Astrocyte of the cerebellum (primary cell): ENCODE data around the gene PRKCE.

Source experiments
- DNase-seq: peaks from one replicate; pipeline ENCODE4 v3.0.0-alpha.2; 2011; ENCODE audit warnings: low read depth
- H3K4me3 ChIP-seq: 2 replicates; pipeline ENCODE4 v1.5.1; 2011; ENCODE audit warnings: mild to moderate bottlenecking, low read depth, low read length, moderate library complexity
- CTCF ChIP-seq: IDR thresholded peaks from 2 replicates; pipeline ENCODE4 v1.5.1; 2012; ENCODE audit warnings: low read length, low read depth, moderate library complexity, mild to moderate bottlenecking; ENCODE audit errors: missing control alignments
- in situ Hi-C: cut with HindIII; loops from 2 replicates; pipeline ENCODE4 v1.10.0; 2017; ENCODE audit warnings: low sequenced_read_pairs

The PRKCE gene

GRCh38 chr2:45670646-45671045, 19.2 kb downstream of the PRKCE start:
- H3K4me3 ChIP-seq: no peak overlapping the region
- no peak for TF ChIP-seq CTCF
- in situ Hi-C loops: no loop called here
- DNase-seq: no peak

DNA sequence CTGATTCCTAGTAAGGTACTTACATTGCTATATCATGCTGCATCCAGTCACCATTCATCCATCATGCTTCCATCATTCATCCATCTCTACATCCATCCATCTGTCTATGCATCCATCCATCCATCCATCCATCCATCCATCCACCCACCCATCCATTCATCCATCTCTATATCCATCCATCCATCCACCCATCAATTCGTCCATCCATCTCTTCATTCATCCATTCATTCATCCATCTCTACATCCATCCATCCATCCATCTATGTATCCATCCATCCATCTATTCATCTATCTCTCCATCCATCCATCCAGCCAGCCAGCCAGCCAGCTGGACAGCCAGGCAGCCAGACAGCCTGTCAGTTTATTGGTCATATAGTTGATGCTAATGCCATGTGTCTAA, 20.7 kb downstream of the PRKCE start:
- TF ChIP-seq CTCF: no peak
- no peak for DNase-seq
- H3K4me3 ChIP-seq: no peak overlapping the region
- in situ Hi-C loops: no loop called here

GRCh38 chr2:45674035-45674816, 22.8 kb downstream of the PRKCE start:
- no peak for DNase-seq
- TF ChIP-seq CTCF: no peak
- in situ Hi-C loops: no loop called here

GRCh38 chr2:45675263-45675812, 23.9 kb downstream of the PRKCE start:
- DNase-seq: no peak
- no peak overlapping the region for H3K4me3 ChIP-seq
- in situ Hi-C loops: no loop called here
- TF ChIP-seq CTCF: no peak

More at GRCh38 chr2:45674035-45674816, 22.8 kb downstream of the PRKCE start:
- H3K4me3 ChIP-seq: no peak overlapping the region

GRCh38 chr2:45676088-45676487, 24.6 kb downstream of the PRKCE start:
- TF ChIP-seq CTCF: no peak

DNA sequence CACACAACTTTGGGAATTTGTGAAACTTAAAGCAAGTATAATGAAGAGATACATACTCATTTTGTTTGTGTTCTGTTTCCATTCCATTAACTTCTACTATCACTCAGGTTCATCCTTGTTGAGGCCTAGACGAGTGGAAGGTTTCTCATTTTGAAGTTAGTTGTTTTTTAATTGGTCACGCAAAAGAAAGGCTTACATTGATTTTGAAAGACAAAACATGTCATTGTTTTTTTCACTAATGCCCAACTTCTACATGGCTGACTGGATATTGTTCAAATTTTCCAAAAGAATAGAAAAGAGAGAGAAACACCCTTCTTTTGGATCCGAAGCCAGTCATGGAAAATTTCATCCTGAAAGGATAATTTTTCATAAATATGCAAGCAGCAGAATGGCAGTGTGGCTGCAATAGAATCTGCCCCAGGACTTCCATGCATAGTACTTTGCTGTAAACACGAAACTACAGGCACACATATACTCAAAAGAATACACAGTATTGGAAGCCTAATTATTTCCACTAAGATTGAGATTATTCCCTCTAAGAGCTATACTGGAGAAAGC, 27.4 kb downstream of the PRKCE start:
- in situ Hi-C loops: no loop called here
- TF ChIP-seq CTCF: no peak
- no peak overlapping the region for H3K4me3 ChIP-seq
- DNase-seq: no peak

More at GRCh38 chr2:45676088-45676487, 24.6 kb downstream of the PRKCE start:
- in situ Hi-C loops: no loop called here
- no peak for DNase-seq
- H3K4me3 ChIP-seq: no peak overlapping the region
